Skeletal muscle tissue (tissue), 4 donors: ENCODE measurements around the gene ADGRD1. TPM values are rescaled to one million over a fixed set of nuclear protein-coding genes. Genes with fewer than 3 reads are reported as not detected.

ENCODE experiments used
- H3K27ac ChIP-seq: one replicate; pipeline ENCODE4 v1.7.0; 2013; ENCODE audit warnings: mild to moderate bottlenecking, low read depth, low read length, inconsistent platforms
- H3K27me3 ChIP-seq, 3 donors: one replicate each; pipeline ENCODE4 v1.7.0; 2013; ENCODE audit warnings: low read length in 3 of 3; ENCODE audit not compliant: control insufficient read depth in 3 of 3, insufficient read depth in 3 of 3
- H3K36me3 ChIP-seq, 3 donors: one replicate each; pipeline ENCODE4 v1.7.0; 2013; ENCODE audit warnings: low read length in 3 of 3; ENCODE audit not compliant: control insufficient read depth in 3 of 3, insufficient read depth in 3 of 3
- H3K4me1 ChIP-seq, 3 donors: one replicate each; pipeline ENCODE4 v1.7.0; 2013; ENCODE audit warnings: low read length in 3 of 3, mild to moderate bottlenecking in 3 of 3; ENCODE audit not compliant: control insufficient read depth in 3 of 3, insufficient read depth in 3 of 3
- H3K4me3 ChIP-seq, 3 donors: one replicate each; pipeline ENCODE4 v1.7.0; 2013; ENCODE audit warnings: low read length in 3 of 3
- H3K9ac ChIP-seq, 3 donors: one replicate each; pipeline ENCODE4 v1.7.0; 2013; ENCODE audit warnings: low read length in 3 of 3, mild to moderate bottlenecking in 3 of 3, moderate library complexity in 2 of 3, low read depth in 1 of 3
- H3K9me3 ChIP-seq, 3 donors: one replicate each; pipeline ENCODE4 v1.7.0; 2013; ENCODE audit warnings: low read length in 3 of 3; ENCODE audit not compliant: control insufficient read depth in 3 of 3
- total RNA-seq: library from RNA; depleted of rRNA; stranded (reverse); fragments of >200 nt; gene quantifications from one replicate; pipeline ENCODE4 v1.2.3, GENCODE V29; 2014
- donor health status: Osteomylitis.

Gene ADGRD1
- total RNA-seq, 1 donor from 2014 or later: 7.8 TPM

DNA sequence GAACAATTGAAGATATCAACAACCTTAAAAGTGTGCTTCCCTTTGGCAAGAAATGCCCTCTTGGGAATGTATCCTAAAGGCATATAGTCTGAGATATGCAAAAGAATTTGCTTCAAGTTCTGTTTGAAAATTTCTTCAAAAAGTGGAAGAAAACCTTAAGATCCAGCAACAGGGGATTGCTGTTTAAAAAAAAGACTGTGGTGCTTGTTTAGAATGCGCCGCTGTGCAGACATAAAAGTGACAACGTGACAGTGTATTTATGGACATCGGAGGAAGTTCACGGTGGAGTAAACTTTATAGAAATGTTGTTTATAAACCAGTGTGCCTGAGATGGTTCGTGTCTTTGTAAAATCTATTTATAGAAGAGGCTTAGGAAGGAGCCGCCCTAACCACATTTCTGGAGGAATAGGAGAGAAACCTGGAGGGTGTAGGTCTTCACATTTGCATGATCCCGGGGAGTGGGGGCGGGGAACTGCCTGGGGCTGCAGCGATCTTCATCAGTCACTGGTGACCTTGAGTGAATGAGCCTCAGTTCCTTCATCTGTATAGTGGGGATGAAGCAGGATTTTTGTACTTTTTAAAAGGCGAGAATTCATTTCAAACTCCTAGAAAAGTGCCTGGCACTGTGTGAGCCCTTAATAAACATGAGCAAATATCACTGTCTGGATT lies 27.5 kb downstream of the ADGRD1 start:
- Histone ChIP-seq H3K4me3 (no peak overlapping the region), H3K27me3 (peaks cover 0 to 4% (median 0%) of the 10 kb centered on the region in 3 donors), H3K27ac (no peak overlapping the region), H3K36me3 (peaks cover 0 to 4% (median 0%) of the 10 kb centered on the region in 3 donors), H3K9ac (no peak overlapping the region), H3K9me3 (no peaks in the 10 kb centered on the region), H3K4me1 (peaks cover 0 to 3% (median 0%) of the 10 kb centered on the region in 3 donors)

DNA sequence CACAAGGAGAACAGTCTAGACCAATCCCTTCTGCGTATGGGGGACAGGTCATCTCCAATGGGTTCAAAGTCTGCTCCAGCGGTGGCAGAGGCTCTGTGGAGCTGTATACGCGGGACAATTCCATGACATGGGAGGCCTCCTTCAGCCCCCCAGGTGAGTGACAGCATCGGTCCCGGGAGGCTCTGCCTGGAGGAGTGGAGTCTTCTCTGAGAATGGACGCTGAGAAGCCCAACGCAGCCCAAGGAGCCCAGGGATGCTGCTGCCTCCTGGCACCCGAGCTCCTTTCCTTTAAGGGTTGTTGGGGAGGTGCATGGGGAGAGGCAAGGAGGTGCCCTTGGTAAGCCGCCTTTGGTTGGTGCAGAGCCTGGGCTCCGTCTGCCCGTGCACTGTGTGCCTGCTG lies 28.2 kb downstream of the ADGRD1 start:
- H3K27ac ChIP-seq: no peak overlapping the region
- H3K27me3 ChIP-seq: peaks cover 0 to 4% (median 0%) of the 10 kb centered on the region in 3 donors
- H3K36me3 ChIP-seq: peaks cover 0 to 4% (median 0%) of the 10 kb centered on the region in 3 donors
- H3K9me3 ChIP-seq: no peaks in the 10 kb centered on the region
- H3K9ac ChIP-seq: no peak overlapping the region
- H3K4me1 ChIP-seq: peaks cover 0 to 3% (median 0%) of the 10 kb centered on the region in 3 donors
- H3K4me3 ChIP-seq: no peak overlapping the region

DNA sequence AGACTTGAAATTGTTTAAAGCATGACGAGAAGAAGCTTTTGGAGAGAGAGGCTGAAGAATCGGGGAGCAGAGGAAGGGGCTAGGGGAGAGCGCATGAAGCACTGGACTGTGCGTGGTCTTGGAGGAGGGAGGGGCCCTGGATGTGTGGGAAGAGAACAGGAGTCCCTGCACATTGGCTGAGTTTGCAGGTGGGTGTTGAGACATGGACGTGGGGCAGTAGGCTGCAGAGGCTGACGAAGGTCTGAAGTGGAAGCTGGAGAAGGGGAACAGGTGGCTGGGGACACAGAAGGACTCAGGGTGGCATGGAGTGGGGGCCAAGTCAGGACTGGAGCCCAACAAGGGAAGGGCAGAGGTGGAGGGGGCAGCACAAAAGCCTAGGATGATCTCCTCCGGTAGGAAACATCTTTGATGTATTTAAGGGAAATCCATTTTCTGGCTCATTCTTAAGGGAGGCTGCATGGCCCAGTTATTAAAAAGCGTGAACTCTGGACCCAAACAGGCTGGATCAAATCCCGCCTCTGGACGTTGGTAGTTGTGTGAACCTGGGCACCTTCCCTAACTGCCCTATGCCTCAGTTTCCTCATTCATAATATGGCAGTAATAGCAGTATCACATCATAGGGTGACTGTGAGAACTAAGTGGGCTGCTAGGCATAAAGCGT lies 29.0 kb downstream of the ADGRD1 start:
- Histone ChIP-seq H3K4me1 (peaks cover 0 to 3% (median 0%) of the 10 kb centered on the region in 3 donors), H3K36me3 (peaks cover 0 to 8% (median 0%) of the 10 kb centered on the region in 3 donors), H3K27me3 (peaks cover 0 to 4% (median 0%) of the 10 kb centered on the region in 3 donors), H3K9me3 (no peaks in the 10 kb centered on the region), H3K9ac (no peak overlapping the region), H3K4me3 (no peak overlapping the region), H3K27ac (no peak overlapping the region)

DNA sequence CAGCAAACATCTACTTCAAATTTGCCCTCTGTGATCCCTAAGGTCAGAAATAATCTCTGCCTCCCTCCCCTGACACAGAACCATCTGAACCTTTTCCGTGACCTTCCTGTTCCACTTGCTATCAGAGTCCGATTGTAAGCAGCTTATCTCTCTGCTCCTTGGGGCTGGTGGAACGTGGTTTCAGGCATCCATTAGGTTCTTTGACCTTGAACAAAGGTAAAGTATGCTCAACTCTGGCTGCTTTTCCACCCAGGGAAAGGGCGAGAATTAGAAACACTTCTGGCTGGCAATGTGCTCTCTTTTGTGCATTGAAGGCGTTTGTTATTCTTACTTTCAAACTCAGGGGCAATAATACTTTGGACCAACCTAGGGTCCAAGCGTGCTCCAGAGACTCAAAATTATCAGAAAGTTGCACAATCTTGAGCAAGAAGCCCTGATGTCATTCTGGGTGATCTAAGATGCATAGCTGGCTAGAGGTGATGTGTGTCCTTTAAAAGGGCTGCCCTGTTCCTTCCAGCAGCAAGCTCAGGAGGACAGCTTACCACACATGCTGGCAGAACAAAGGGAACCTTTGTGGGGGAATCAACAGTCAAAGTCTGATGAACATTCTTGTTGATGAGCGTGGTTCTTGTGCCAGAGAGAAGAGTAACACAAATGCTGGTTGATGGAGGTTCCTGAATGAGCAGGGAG lies 29.8 kb downstream of the ADGRD1 start:
- H3K27ac ChIP-seq: no peak overlapping the region
- H3K9me3 ChIP-seq: no peaks in the 10 kb centered on the region
- no peak overlapping the region for H3K9ac ChIP-seq
- H3K4me1 ChIP-seq: peaks cover 0 to 3% (median 0%) of the 10 kb centered on the region in 3 donors
- H3K4me3 ChIP-seq: no peak overlapping the region
- H3K27me3 ChIP-seq: peaks cover 0 to 4% (median 0%) of the 10 kb centered on the region in 3 donors
- peaks cover 0 to 8% (median 0%) of the 10 kb centered on the region in 3 donors for H3K36me3 ChIP-seq

DNA sequence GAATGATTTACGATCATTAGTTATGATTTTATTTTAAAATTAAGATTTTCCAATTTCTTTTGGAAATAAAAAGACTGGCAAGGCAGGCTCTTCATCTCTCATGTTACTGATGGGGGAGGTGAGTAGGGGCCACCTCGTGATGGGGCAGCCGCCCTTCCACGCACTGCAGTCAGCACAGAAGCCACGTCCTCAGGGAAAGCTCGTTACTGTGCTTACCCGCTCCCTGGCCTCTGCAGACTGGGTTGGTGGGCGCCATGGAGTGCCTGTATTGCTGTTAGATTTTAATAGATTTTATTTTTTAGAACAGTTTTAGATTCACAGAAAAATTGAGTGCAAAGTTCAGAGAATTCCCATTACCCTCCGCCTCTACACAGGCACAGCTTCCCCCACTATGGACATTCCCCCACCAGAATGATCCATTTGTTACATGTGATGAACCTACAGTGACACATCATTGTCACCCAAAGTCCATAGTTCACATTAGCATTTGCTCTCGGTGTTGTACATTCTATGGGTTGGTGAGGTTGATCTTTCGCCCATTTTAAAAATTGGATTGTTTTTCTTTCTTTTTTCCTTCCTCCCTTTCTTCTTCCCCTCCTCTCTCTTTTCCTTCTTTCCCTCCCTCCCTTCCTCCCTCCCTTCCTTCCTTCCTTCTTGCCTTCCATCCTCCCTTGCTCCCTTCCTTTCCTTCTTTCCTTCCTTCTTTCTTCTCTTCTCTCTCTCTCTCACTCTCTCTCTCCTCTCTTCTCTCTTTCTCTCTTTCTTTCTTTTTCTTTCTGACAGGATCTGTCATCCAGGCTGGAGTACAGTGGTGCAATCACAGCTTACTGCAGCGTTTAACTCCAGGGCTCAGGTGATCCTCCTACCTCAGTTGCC lies 30.7 kb downstream of the ADGRD1 start:
- Histone ChIP-seq H3K9me3 (no peaks in the 10 kb centered on the region), H3K4me1 (peaks cover 0 to 3% (median 0%) of the 10 kb centered on the region in 3 donors), H3K9ac (no peak overlapping the region), H3K27me3 (peaks cover 0 to 4% (median 0%) of the 10 kb centered on the region in 3 donors), H3K27ac (no peak overlapping the region), H3K36me3 (peaks cover 0 to 8% (median 0%) of the 10 kb centered on the region in 3 donors), H3K4me3 (no peak overlapping the region)

DNA sequence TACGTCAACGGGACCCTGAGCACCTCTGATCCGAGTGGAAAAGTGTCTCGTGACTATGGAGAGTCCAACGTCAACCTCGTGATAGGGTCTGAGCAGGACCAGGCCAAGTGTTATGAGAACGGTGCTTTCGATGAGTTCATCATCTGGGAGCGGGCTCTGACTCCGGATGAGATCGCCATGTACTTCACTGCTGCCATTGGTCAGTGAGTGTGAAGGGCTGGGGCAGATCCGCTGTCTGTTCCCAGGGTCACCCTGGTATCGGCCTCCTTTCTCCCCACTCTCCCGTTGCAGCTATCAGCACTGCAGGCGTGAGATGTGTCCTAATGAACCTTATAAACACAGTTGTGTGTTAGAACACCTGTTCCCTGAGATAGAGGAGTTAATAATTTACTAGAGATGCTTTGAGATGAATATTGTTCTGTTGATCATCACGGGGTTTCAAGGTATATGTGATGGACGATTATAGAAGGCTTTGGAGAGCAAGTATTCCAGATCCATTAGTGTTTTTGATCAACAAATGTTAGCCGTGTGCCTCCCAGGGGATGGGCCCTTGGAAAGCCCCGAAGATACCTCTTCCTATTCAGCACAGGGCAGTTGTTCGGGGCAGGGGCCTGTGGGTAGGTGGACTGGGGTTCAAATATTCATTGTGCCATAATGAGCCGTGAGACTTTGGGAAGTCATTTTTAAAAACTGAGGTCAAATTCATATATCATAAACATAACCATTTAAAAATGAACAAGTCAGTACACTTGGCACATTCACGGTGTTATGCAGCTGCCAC lies 33.6 kb downstream of the ADGRD1 start:
- H3K27ac ChIP-seq: no peak overlapping the region
- H3K9me3 ChIP-seq: no peaks in the 10 kb centered on the region
- H3K4me1 ChIP-seq: peaks cover 0 to 2% (median 0%) of the 10 kb centered on the region in 3 donors
- no peak overlapping the region for H3K4me3 ChIP-seq
- peaks cover 0 to 5% (median 0%) of the 10 kb centered on the region in 3 donors for H3K36me3 ChIP-seq
- H3K9ac ChIP-seq: no peak overlapping the region
- peaks cover 0 to under 1% (median 0%) of the 10 kb centered on the region in 3 donors for H3K27me3 ChIP-seq

DNA sequence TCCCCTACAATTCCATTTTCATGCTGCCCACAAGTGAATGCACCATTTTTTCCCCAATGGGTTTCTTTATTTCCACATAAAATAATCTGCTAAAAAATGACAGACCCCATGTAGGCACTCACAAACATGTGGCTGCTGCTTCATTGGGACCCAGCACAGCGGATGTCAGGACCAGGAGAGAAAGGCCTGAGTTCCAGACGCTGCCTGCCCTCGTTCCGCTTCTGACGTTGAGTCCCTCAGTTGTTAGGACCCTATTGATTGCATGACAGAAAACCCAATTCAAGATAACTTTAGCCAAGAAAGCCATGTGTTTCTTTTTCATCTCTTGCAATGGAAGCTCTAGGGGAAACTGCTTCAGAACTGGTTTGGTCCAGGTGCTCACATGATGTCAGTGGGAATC lies 34.6 kb downstream of the ADGRD1 start:
- H3K27ac ChIP-seq: no peak overlapping the region

DNA sequence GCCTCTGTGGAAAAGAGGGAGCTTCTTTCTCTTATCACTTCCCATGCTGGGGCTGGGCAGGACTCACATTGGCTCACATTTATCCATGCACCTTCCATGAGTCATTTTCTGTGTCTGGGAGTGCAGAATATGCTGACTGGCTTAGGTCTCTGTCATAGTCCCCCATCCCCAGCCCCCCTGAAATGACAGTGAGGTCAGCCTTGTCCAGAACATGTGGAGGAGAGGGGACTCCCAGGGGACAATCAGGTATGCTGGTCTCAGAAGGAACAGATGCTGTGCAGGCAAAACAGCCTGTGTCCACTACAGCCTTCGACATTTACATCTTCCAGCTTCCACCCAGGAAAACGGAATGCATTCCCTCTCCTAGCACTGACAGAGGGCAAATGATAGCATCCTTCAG lies 35.0 kb downstream of the ADGRD1 start:
- peaks cover 0 to 10% (median 2%) of the 10 kb centered on the region in 3 donors for H3K36me3 ChIP-seq
- no peaks in the 10 kb centered on the region for H3K9me3 ChIP-seq
- H3K9ac ChIP-seq: no peak overlapping the region
- peaks cover 0 to 2% (median 0%) of the 10 kb centered on the region in 3 donors for H3K4me1 ChIP-seq
- H3K27me3 ChIP-seq: no peaks in the 10 kb centered on the region
- no peak overlapping the region for H3K27ac ChIP-seq
- H3K4me3 ChIP-seq: no peak overlapping the region

More for the DNA sequence above, 34.6 kb downstream of the ADGRD1 start:
- H3K36me3 ChIP-seq: peaks cover 0 to 5% (median under 1%) of the 10 kb centered on the region in 3 donors
- no peaks in the 10 kb centered on the region for H3K9me3 ChIP-seq
- H3K9ac ChIP-seq: no peak overlapping the region
- no peak overlapping the region for H3K4me3 ChIP-seq
- H3K27me3 ChIP-seq: no peaks in the 10 kb centered on the region
- H3K4me1 ChIP-seq: peaks cover 0 to 2% (median 0%) of the 10 kb centered on the region in 3 donors

DNA sequence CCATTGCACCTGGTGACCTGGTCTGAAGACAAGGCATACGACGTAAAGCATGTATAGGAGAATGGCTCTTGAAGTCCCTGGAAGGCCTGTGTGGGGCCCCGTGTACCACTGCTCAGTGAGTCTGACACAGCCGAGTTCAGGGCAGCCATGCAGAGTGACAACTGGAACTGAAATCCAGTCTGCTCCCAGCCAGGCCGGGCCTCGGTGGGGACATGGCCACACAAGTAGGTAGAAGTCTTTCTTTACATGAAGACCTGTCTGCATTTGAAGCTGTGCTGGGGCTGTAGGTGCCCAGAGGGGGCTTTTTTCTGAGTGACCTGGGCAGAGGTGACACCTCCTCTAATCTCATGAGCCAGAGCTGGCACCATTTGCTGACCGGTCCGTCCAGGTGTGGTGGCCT lies 35.7 kb downstream of the ADGRD1 start:
- no peaks in the 10 kb centered on the region for H3K27me3 ChIP-seq
- no peak overlapping the region for H3K27ac ChIP-seq
- no peak overlapping the region for H3K4me3 ChIP-seq
- H3K9me3 ChIP-seq: no peaks in the 10 kb centered on the region
- peaks cover 0 to 2% (median 0%) of the 10 kb centered on the region in 3 donors for H3K4me1 ChIP-seq
- H3K36me3 ChIP-seq: peaks cover 0 to 11% (median 2%) of the 10 kb centered on the region in 3 donors
- no peak overlapping the region for H3K9ac ChIP-seq
